DND-41 (cell line): ENCODE results near the gene SH2D3A.

ENCODE experiments used
- ATAC-seq: fragments of 200-7000 bp; cut with Tn5 transposase; 3 replicates; pipeline ENCODE4 v1.9.1; 2021; ENCODE audit warnings: low read depth; ENCODE audit not compliant: insufficient read depth
- DNase-seq: peaks from one replicate; pipeline ENCODE4 v3.0.0-alpha.2; 2020
- H2AFZ ChIP-seq: 2 replicates; pipeline ENCODE4 v1.6.0; 2012; ENCODE audit warnings: low read depth, low read length
- H3K27ac ChIP-seq: 2 replicates; pipeline ENCODE4 v1.5.1; 2012; ENCODE audit warnings: low read length, inconsistent platforms
- H3K27me3 ChIP-seq: fragments of 200-600 bp; sonication (generic); 2 replicates; pipeline ENCODE4 v1.6.0; 2012; ENCODE audit warnings: low read length, mild to moderate bottlenecking, inconsistent platforms; ENCODE audit not compliant: insufficient read depth, poor library complexity
- H3K36me3 ChIP-seq: 2 replicates; pipeline ENCODE4 v1.5.1; 2012; ENCODE audit warnings: low read length, inconsistent platforms; ENCODE audit not compliant: insufficient read depth
- H3K4me1 ChIP-seq: 2 replicates; pipeline ENCODE4 v1.5.1; 2012; ENCODE audit warnings: mild to moderate bottlenecking, low read length; ENCODE audit not compliant: insufficient read depth
- H3K4me2 ChIP-seq: 2 replicates; pipeline ENCODE4 v1.6.0; 2012; ENCODE audit warnings: mild to moderate bottlenecking, moderate library complexity, low read length, inconsistent platforms; ENCODE audit not compliant: insufficient read depth
- H3K4me3 ChIP-seq, 2 experiments: fragments of 200-600 bp in 1 of 2; shearing (Covaris generic) in 1 of 2; 2 replicates each; pipeline ENCODE4 v1.5.1; 2012 to 2016; ENCODE audit warnings: inconsistent platforms in 2 of 2, low read length in 2 of 2, mild to moderate bottlenecking in 2 of 2, low read depth in 1 of 2, moderate library complexity in 1 of 2
- H3K79me2 ChIP-seq: 2 replicates; pipeline ENCODE4 v1.6.0; 2012; ENCODE audit warnings: low read length, inconsistent platforms; ENCODE audit not compliant: insufficient read depth
- H3K9ac ChIP-seq: 2 replicates; pipeline ENCODE4 v1.6.0; 2012; ENCODE audit warnings: low read depth, mild to moderate bottlenecking, inconsistent platforms, low read length, moderate library complexity
- H3K9me3 ChIP-seq: 2 replicates; pipeline ENCODE4 v1.5.1; 2012; ENCODE audit warnings: low read length, moderate library complexity, mild to moderate bottlenecking, inconsistent platforms; ENCODE audit not compliant: insufficient read depth, severe bottlenecking
- H4K20me1 ChIP-seq: 2 replicates; pipeline ENCODE4 v1.6.0; 2012; ENCODE audit warnings: low read length; ENCODE audit not compliant: insufficient read depth
- CTCF ChIP-seq: IDR thresholded peaks from 2 replicates; pipeline ENCODE4 v1.5.1; 2012; ENCODE audit warnings: borderline replicate concordance, low read length, moderate library complexity, mild to moderate bottlenecking; ENCODE audit not compliant: poor library complexity, severe bottlenecking; ENCODE audit errors: extremely low read depth
- EZH2 ChIP-seq: IDR thresholded peaks from 3 replicates; pipeline ENCODE4 v1.6.1; 2012; ENCODE audit warnings: borderline replicate concordance, low read depth, mild to moderate bottlenecking, moderate library complexity, low read length, inconsistent platforms; ENCODE audit not compliant: severe bottlenecking

SH2D3A gene

GRCh38 chr19:6725513-6726231 is 41.6 kb downstream of the SH2D3A start:
- Histone ChIP-seq H3K9me3 (no peaks in the 10 kb centered on the region), H4K20me1 (peaks cover 2% of the 10 kb centered on the region; the same call in 1 of the 2 replicates), H3K4me2 (no peak overlapping the region), H3K4me1 (no peaks in the 10 kb centered on the region), H3K27me3 (no peaks in the 10 kb centered on the region), H3K36me3 (no peaks in the 10 kb centered on the region), H3K9ac (no peak overlapping the region), H2AFZ (no peak overlapping the region), H3K4me3 (no peak overlapping the region), H3K27ac (no peak overlapping the region), H3K79me2 (no peaks in the 10 kb centered on the region)
- no peak for TF ChIP-seq EZH2
- no peak for TF ChIP-seq CTCF
- no peak for DNase-seq
- ATAC-seq, result no peak

DNA sequence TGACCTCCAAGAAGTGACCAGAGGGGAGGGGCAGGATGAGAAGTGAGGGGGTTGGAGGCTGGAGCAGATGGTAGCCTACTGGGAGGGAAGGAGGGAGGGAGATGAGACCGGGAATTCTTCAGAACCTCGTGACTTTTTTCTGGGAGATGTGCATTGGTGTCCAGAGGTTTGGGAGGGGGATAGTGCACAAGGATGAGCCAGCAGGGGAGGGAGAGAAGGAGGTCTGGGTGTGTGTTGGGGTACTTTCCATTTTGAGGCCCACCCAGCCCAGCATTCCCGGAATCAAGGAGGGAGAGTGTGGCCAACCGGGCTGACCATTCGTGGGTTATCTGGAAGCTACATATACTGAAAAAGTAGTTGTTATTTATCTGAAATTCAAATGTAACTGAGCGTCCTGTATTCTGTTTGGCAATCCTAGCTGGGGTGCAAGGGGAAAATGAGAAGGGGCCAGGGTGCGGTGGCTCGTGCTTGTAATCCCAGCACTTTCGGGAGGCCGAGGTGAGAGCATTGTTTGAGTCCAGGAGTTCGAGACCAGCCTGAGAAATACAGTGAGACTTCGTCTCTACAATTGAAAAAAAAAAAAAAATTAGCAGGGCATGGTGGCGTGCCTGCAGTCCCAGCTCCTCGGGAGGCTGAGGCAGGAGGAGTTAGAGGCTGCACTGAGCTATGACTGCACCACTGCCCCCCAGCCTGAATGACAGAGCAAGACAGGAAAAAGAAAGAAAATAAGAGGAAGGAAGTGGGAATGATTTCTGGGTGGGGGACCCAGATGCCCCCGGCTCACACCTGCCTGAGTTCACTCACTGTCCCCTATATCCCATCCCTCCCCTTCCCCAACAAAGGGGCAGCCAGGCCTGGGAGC is 42.4 kb downstream of the SH2D3A start:
- no peaks in the 10 kb centered on the region for H3K79me2 ChIP-seq
- no peak for DNase-seq
- no peak for ATAC-seq
- no peak overlapping the region for H3K9ac ChIP-seq
- H3K27ac ChIP-seq, result no peak overlapping the region
- H3K4me3 ChIP-seq, result no peak overlapping the region
- H3K9me3 ChIP-seq, result no peaks in the 10 kb centered on the region
- H4K20me1 ChIP-seq, result peaks cover 2% of the 10 kb centered on the region; the same call in 1 of the 2 replicates
- no peaks in the 10 kb centered on the region for H3K36me3 ChIP-seq
- no peaks in the 10 kb centered on the region for H3K4me1 ChIP-seq
- H2AFZ ChIP-seq, result no peak overlapping the region
- H3K4me2 ChIP-seq, result no peak overlapping the region
- H3K27me3 ChIP-seq, result no peaks in the 10 kb centered on the region
- TF ChIP-seq EZH2 (no peak), CTCF (no peak)

DNA sequence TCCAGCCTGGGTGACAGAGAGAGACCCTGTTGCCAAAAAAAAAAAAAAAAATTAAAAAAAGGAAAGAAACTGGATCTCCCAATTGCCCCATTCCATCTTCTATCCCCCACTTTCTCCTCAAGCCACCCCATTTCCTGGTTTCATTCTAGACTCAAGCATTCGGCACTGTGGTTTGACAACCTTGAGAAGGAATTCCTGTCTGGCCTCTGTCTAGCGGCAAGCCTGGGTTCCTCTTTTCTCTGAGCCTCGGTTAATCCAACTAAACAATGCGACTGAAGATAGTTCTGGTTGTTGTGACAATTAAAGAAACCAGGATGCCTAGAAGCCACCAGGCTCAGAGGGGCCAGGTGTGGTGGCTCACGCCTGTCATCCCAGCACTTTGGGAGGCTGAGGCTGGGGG is 43.5 kb downstream of the SH2D3A start:
- H3K9me3 ChIP-seq, result no peaks in the 10 kb centered on the region
- no peaks in the 10 kb centered on the region for H3K36me3 ChIP-seq
- ATAC-seq (no peak), DNase-seq (no peak)
- H3K4me3 ChIP-seq, result no peak overlapping the region
- no peak overlapping the region for H3K4me2 ChIP-seq
- no peak for TF ChIP-seq EZH2
- TF ChIP-seq CTCF, result no peak
- H3K9ac ChIP-seq, result no peak overlapping the region
- H3K27me3 ChIP-seq, result no peaks in the 10 kb centered on the region
- H3K4me1 ChIP-seq, result no peaks in the 10 kb centered on the region
- peaks cover 2% of the 10 kb centered on the region; the same call in 1 of the 2 replicates for H4K20me1 ChIP-seq
- H3K27ac ChIP-seq, result no peak overlapping the region
- H3K79me2 ChIP-seq, result no peaks in the 10 kb centered on the region
- H2AFZ ChIP-seq, result no peak overlapping the region
